ENCODE results near the gene MEMO1. TPM values are rescaled to one million over a fixed set of nuclear protein-coding genes. Genes with fewer than 3 reads are reported as not detected.

Gene MEMO1
- total RNA-seq, 1 donor from 2014 or later = 52.3 TPM

- peaks cover 10% of the 10 kb centered on the region for H3K4me1 Mint-ChIP-seq (ENCODE audit: low read depth)
- no peaks in the 10 kb centered on the region for H3K27me3 Mint-ChIP-seq
- no peaks in the 10 kb centered on the region for H3K9me3 Mint-ChIP-seq (ENCODE audit: low read depth)
- TF ChIP-seq CTCF (IDR thresholded peaks at IDR 0.05; ENCODE audit: unreplicated experiment) = no peak
- H3K4me3 Mint-ChIP-seq (ENCODE audit: low read depth) = no peak overlapping the region
- DNase-seq (ENCODE audit: low spot score, unreplicated experiment) = no peak
- no peak overlapping the region for H3K27ac Mint-ChIP-seq
- H3K36me3 Mint-ChIP-seq (ENCODE audit: insufficient read depth) = peaks cover 5% of the 10 kb centered on the region
Measured at GRCh38 chr2:31950946-31951562, 59.8 kb downstream of the MEMO1 start.

- H3K27ac Mint-ChIP-seq = peak overlapping the region; percentile 22
- no peak for DNase-seq (ENCODE audit: low spot score, unreplicated experiment)
- peaks cover 3% of the 10 kb centered on the region for H3K36me3 Mint-ChIP-seq (ENCODE audit: insufficient read depth)
- H3K9me3 Mint-ChIP-seq (ENCODE audit: low read depth) = no peaks in the 10 kb centered on the region
- peaks cover 12% of the 10 kb centered on the region for H3K4me1 Mint-ChIP-seq (ENCODE audit: low read depth)
- no peak overlapping the region for H3K4me3 Mint-ChIP-seq (ENCODE audit: low read depth)
- H3K27me3 Mint-ChIP-seq = no peaks in the 10 kb centered on the region
- no peak for TF ChIP-seq CTCF (IDR thresholded peaks at IDR 0.05; ENCODE audit: unreplicated experiment)
Measured at GRCh38 chr2:31947871-31948270, 62.9 kb downstream of the MEMO1 start.

GRCh38 chr2:31946838-31947237 is 64.0 kb downstream of the MEMO1 start:
- Mint-ChIP-seq H3K9me3 (ENCODE audit: low read depth) (no peaks in the 10 kb centered on the region), H3K4me3 (ENCODE audit: low read depth) (no peak overlapping the region), H3K27ac (no peak overlapping the region), H3K36me3 (ENCODE audit: insufficient read depth) (peaks cover 3% of the 10 kb centered on the region), H3K27me3 (no peaks in the 10 kb centered on the region), H3K4me1 (ENCODE audit: low read depth) (peaks cover 12% of the 10 kb centered on the region)
- no peak for TF ChIP-seq CTCF (IDR thresholded peaks at IDR 0.05; ENCODE audit: unreplicated experiment)
- no peak for DNase-seq (ENCODE audit: low spot score, unreplicated experiment)

- no peak for DNase-seq (ENCODE audit: low spot score, unreplicated experiment)
- H3K27ac Mint-ChIP-seq = no peak overlapping the region
- no peak for TF ChIP-seq CTCF (IDR thresholded peaks at IDR 0.05; ENCODE audit: unreplicated experiment)
- H3K4me3 Mint-ChIP-seq (ENCODE audit: low read depth) = no peak overlapping the region
- no peaks in the 10 kb centered on the region for H3K27me3 Mint-ChIP-seq
- H3K4me1 Mint-ChIP-seq (ENCODE audit: low read depth) = peaks cover 12% of the 10 kb centered on the region
- no peaks in the 10 kb centered on the region for H3K9me3 Mint-ChIP-seq (ENCODE audit: low read depth)
- H3K36me3 Mint-ChIP-seq (ENCODE audit: insufficient read depth) = peaks cover 3% of the 10 kb centered on the region
Measured at GRCh38 chr2:31945572-31945935, 65.3 kb downstream of the MEMO1 start.

- peaks cover 3% of the 10 kb centered on the region for H3K36me3 Mint-ChIP-seq (ENCODE audit: insufficient read depth)
- DNase-seq (ENCODE audit: low spot score, unreplicated experiment) = no peak
- no peak overlapping the region for H3K4me3 Mint-ChIP-seq (ENCODE audit: low read depth)
- peaks cover 12% of the 10 kb centered on the region for H3K4me1 Mint-ChIP-seq (ENCODE audit: low read depth)
- TF ChIP-seq CTCF (IDR thresholded peaks at IDR 0.05; ENCODE audit: unreplicated experiment) = no peak
- no peaks in the 10 kb centered on the region for H3K9me3 Mint-ChIP-seq (ENCODE audit: low read depth)
- no peaks in the 10 kb centered on the region for H3K27me3 Mint-ChIP-seq
- no peak overlapping the region for H3K27ac Mint-ChIP-seq
Measured at GRCh38 chr2:31944828-31945571, 65.8 kb downstream of the MEMO1 start.
